DLD1 (cell line): Measurements from ENCODE around the gene PRKACG.

Source experiments
- in situ Hi-C: cut with HindIII; loops from 2 replicates; pipeline ENCODE4 v1.10.0; 2017; ENCODE audit warnings: low sequenced_read_pairs

Gene PRKACG

GRCh38 chr9:68983522-68984424 lies 30.1 kb downstream of the PRKACG start:
- in situ Hi-C loops: loop anchor here (25.0 kb wide), 1 partner anchor 96 kb away; no protein-coding TSS in a partner anchor

GRCh38 chr9:68983008-68983411 lies 30.9 kb downstream of the PRKACG start:
- in situ Hi-C loops: loop anchor here (25.0 kb wide), 1 partner anchor 96 kb away; no protein-coding TSS in a partner anchor

GRCh38 chr9:68981789-68982188 lies 32.1 kb downstream of the PRKACG start:
- in situ Hi-C loops: loop anchor here (25.0 kb wide), 1 partner anchor 94 kb away; no protein-coding TSS in a partner anchor

- in situ Hi-C loops: loop anchor here (25.0 kb wide), 1 partner anchor 93 kb away; no protein-coding TSS in a partner anchor
Observed at GRCh38 chr9:68980341-68980914, 33.5 kb downstream of the PRKACG start.

- in situ Hi-C loops: loop anchor here (25.0 kb wide), 1 partner anchor 92 kb away; no protein-coding TSS in a partner anchor
Observed at GRCh38 chr9:68979538-68980314, 34.2 kb downstream of the PRKACG start.

GRCh38 chr9:68978501-68978900 lies 35.4 kb downstream of the PRKACG start:
- in situ Hi-C loops: loop anchor here (25.0 kb wide), 1 partner anchor 91 kb away; no protein-coding TSS in a partner anchor

- in situ Hi-C loops: loop anchor here (25.0 kb wide), 1 partner anchor 91 kb away; no protein-coding TSS in a partner anchor
Observed at GRCh38 chr9:68978066-68978465, 35.8 kb downstream of the PRKACG start.

- in situ Hi-C loops: loop anchor here (25.0 kb wide), 1 partner anchor 88 kb away; no protein-coding TSS in a partner anchor
Observed at GRCh38 chr9:68975365-68976043, 38.4 kb downstream of the PRKACG start.

GRCh38 chr9:68974901-68975300 lies 39.0 kb downstream of the PRKACG start:
- in situ Hi-C loops: loop anchor here (25.0 kb wide), 1 partner anchor 88 kb away; no protein-coding TSS in a partner anchor

GRCh38 chr9:68974431-68974830 lies 39.5 kb downstream of the PRKACG start:
- in situ Hi-C loops: no loop called here

- in situ Hi-C loops: no loop called here
Observed at GRCh38 chr9:68973619-68974018, 40.3 kb downstream of the PRKACG start.

- in situ Hi-C loops: no loop called here
Observed at GRCh38 chr9:68970151-68970550, 43.8 kb downstream of the PRKACG start.

GRCh38 chr9:68969538-68969937 lies 44.4 kb downstream of the PRKACG start:
- in situ Hi-C loops: loop anchor here (10.0 kb wide), 1 partner anchor 205 kb away; no protein-coding TSS in a partner anchor

- in situ Hi-C loops: loop anchor here (10.0 kb wide), 1 partner anchor 203 kb away; no protein-coding TSS in a partner anchor
Observed at GRCh38 chr9:68967800-68968199, 46.1 kb downstream of the PRKACG start.

- in situ Hi-C loops: loop anchor here (10.0 kb wide), 1 partner anchor 202 kb away; no protein-coding TSS in a partner anchor
Observed at GRCh38 chr9:68966496-68966944, 47.4 kb downstream of the PRKACG start.

- in situ Hi-C loops: loop anchor here (10.0 kb wide), 1 partner anchor 200 kb away; no protein-coding TSS in a partner anchor
Observed at GRCh38 chr9:68964765-68965164, 49.1 kb downstream of the PRKACG start.

GRCh38 chr9:68964102-68964541 lies 49.8 kb downstream of the PRKACG start:
- in situ Hi-C loops: loop anchor here (10.0 kb wide), 1 partner anchor 199 kb away; no protein-coding TSS in a partner anchor

- in situ Hi-C loops: loop anchor here (10.0 kb wide), 1 partner anchor 199 kb away; no protein-coding TSS in a partner anchor
Observed at GRCh38 chr9:68963416-68963815, 50.5 kb downstream of the PRKACG start.
